GM12873 (cell line): ENCODE measurements around the gene MAP3K13.

Experiments
- TF ChIP-seq, protein P1 (sequence below): IDR thresholded peaks from 2 replicates; pipeline ENCODE4 v1.5.1; 2012; ENCODE audit warnings: low read depth, mild to moderate bottlenecking, moderate library complexity, low read length, control low read depth; ENCODE audit not compliant: insufficient read depth; ENCODE audit errors: missing control alignments

Gene MAP3K13

DNA sequence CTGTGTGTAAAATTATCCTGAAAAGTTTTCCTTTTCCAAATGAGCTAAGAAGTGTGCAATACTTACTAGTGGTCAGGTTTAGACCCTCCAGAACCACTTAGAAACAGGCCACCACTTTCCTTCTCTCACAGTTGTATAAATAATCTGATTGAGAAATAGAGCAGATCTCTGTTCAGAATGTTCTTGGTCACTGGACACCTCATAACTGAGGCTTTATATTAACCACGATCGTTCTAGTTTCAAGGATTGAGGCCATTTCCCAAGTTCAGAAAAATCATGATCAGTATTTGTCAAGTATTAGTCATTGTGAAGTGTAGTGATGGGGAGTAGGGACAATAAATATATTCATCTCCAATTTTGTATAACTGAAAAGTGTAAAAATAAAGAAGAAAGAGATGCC lies 1.0 kb upstream of the MAP3K13 start:
- TF ChIP-seq, protein P1, sequence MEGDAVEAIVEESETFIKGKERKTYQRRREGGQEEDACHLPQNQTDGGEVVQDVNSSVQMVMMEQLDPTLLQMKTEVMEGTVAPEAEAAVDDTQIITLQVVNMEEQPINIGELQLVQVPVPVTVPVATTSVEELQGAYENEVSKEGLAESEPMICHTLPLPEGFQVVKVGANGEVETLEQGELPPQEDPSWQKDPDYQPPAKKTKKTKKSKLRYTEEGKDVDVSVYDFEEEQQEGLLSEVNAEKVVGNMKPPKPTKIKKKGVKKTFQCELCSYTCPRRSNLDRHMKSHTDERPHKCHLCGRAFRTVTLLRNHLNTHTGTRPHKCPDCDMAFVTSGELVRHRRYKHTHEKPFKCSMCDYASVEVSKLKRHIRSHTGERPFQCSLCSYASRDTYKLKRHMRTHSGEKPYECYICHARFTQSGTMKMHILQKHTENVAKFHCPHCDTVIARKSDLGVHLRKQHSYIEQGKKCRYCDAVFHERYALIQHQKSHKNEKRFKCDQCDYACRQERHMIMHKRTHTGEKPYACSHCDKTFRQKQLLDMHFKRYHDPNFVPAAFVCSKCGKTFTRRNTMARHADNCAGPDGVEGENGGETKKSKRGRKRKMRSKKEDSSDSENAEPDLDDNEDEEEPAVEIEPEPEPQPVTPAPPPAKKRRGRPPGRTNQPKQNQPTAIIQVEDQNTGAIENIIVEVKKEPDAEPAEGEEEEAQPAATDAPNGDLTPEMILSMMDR: no peak

DNA sequence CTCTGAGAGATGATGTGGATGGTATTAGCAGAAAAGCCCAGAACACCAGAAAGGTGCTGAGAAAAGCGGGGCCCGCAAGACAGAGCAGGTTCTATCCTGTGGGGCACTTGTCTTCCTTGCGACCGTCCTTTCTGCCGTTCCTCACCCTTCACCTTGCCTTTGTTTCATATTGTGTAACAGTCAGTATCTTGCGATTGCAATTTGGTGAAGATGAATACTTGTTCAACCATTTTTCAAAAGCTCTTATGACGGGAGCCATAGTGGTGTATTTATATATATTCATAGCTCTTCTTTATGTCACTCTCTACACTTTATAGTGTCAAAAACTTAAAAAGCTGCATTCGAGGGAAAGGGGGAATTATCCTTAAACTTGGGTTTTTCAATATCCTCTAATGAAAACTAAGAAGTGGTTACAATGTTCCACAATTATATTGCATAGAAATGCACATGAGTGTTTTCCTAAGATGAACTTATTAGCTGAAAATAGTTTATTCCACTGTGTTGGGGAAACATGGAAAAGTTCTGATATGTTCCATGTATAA lies 797 bp downstream of the MAP3K13 start:
- TF ChIP-seq, protein P1: no peak

DNA sequence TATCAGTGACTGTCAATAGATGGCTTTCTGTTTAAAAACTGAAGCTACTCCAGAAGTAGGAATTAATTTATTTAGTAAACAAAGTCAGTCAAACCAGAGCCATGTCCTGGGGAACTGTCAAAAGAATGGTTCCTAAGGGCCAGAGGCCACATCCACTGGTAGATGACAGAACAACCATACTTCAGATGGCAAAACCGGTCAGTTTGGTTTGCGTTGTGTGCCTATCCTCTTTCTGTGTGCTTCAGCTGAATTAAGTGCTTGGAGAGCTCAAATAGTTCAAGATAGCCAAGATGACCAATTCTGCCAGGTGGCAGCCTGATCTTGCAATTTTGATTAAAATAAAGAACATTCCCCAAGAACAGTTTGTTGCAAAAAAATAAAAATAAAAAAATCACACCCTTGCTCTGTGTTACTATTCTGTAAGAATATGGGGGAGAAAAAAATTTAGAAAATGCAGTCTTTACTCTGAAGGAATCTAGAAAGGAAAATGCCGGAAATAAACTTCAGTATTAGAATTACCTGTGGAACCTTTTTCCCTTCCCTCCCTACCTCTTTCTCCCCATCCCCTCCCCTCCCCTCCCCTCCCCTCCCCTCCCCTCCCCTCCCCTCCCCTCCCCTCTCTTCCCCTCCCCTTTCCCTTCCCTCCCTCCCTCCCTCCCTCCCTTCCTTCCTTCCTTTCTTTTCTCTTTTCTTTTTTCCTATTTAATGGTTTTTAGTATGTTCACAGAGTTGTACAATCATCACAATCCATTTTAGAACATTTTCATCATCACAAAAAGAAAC lies 2.5 kb downstream of the MAP3K13 start:
- TF ChIP-seq, protein P1: no peak

DNA sequence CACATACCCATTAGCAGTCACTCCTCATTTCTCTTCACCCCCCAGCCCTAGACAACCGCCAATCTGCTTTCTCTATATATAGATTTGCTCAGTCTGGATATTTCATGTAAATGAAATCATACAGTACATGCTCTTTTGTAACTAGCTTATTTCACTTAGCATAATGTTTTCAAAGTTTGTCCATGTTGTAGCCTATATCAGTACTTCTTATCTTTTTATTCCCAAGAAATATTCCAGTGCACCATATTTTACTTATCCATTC lies 3.1 kb downstream of the MAP3K13 start:
- TF ChIP-seq, protein P1: no peak

DNA sequence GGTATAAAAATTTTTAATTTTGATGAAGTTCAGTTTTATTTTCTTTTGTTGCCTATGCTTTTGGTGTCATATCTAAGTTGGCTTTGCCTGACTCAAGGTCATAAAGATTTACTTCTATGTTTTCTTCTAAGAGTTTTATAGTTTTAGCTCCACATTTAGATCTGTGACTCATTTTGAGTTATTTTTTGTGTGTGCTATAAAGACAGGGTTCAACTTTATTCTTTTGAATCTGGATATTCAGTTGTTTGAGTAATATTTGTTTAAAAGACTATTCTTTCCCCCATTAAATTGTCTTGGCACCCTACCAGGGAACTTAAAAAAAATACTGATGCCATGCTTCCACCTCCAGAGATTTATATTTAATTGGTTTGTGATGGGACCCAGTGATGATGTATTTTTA lies 4.0 kb downstream of the MAP3K13 start:
- TF ChIP-seq, protein P1: no peak

DNA sequence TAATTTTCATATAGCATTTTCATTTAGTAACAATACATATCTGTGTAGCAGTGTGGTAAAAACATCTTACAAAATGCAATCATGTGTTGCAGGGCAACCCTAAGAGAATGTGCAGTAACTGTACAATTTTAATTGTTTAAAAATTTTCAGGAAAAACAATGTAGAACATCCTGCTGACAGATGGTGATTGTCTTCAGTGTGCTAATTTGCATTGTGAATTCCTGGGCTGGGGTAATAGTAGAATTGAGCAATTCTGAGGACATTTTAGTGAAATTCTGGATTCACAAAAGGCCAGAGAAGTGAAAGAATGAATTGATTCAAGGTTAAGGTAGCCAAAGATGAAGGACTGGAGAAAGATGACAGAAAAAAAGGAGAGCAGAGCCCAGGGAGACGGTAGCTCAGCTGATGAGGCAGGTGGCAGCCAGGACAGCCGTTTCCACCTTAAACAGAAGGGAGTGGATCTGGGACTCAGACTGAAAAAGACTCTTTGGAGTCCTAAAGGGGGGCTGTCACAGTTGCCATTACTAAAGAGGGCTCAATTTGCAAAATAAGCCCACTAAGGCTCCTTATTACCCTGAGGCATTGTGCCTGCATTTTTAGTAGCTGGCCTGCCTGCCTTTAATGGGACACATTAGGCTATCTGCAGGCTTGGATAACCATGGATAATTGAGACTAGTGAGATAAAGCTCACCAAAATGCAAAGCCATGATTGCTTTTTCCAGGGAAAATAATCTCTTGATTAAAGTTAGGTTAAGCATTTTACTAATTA lies 8.6 kb downstream of the MAP3K13 start:
- TF ChIP-seq, protein P1: no peak

DNA sequence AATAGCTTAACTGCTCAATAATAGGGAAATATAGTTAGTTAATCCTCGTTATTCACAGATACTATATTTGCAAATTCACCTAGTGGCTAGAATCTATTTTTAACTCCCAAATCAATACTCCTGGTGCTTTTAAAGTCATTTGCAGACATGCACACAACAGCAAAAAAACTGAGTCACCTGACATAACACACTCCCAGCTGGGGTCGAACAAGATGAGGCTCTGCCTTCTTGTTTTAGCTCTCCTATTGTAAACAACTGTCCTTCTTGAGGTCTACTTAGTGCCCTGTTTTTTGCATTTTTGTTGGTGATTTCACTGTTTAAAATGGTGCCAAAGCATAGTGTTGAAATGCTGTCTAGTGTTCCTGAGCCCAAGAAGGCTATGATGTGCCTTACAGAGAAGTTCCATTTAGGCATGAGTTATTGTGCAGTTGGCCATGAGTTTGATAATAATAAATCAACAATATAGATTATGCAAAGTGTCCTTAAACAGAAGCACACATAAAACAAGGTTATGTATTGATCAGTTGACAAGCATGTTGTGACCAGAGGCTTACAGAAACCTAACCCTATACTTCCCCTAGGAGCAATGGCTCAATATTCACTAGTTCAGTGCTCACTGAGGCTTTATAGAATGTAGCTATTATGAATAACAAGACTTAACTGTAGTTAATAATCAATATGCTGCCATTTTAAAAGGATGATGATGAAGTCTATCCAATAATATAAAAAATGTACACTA lies 18.6 kb downstream of the MAP3K13 start:
- TF ChIP-seq, protein P1: no peak
